Ishikawa (cell line): ENCODE results near the gene KRTAP9-6.

Source experiments
- CEBPB ChIP-seq: IDR thresholded peaks from 2 replicates; pipeline ENCODE4 v1.6.1; 2012
- CREB1 ChIP-seq: IDR thresholded peaks from 2 replicates; pipeline ENCODE4 v1.6.1; 2012; ENCODE audit warnings: low read depth
- EGR1 ChIP-seq: IDR thresholded peaks from 2 replicates; pipeline ENCODE4 v1.6.1; 2012
- EP300 ChIP-seq: IDR thresholded peaks from 2 replicates; pipeline ENCODE4 v1.6.1; 2012; ENCODE audit warnings: borderline replicate concordance
- MAX ChIP-seq: IDR thresholded peaks from 2 replicates; pipeline ENCODE4 v1.6.1; 2012
- NFIC ChIP-seq: IDR thresholded peaks from 2 replicates; pipeline ENCODE4 v1.6.1; 2012
- RAD21 ChIP-seq: IDR thresholded peaks from 2 replicates; pipeline ENCODE4 v1.6.1; 2012; ENCODE audit warnings: low read depth
- TAF1 ChIP-seq: IDR thresholded peaks from 2 replicates; pipeline ENCODE4 v1.6.1; 2012; ENCODE audit warnings: low read depth, mild to moderate bottlenecking
- TCF12 ChIP-seq: IDR thresholded peaks from 2 replicates; pipeline ENCODE4 v1.6.1; 2012; ENCODE audit warnings: low read depth
- TEAD4 ChIP-seq: IDR thresholded peaks from 2 replicates; pipeline ENCODE4 v1.6.1; 2012
- USF1 ChIP-seq: IDR thresholded peaks from 2 replicates; pipeline ENCODE4 v1.6.1; 2012
- YY1 ChIP-seq: IDR thresholded peaks from 2 replicates; pipeline ENCODE4 v1.6.1; 2012; ENCODE audit warnings: low read depth
- ZBTB7A ChIP-seq: IDR thresholded peaks from 2 replicates; pipeline ENCODE4 v1.6.1; 2012; ENCODE audit warnings: low read depth
- TF ChIP-seq, protein P1 (sequence below): IDR thresholded peaks from 2 replicates; pipeline ENCODE4 v1.6.1; 2012; ENCODE audit warnings: low read depth, mild to moderate bottlenecking

DNA sequence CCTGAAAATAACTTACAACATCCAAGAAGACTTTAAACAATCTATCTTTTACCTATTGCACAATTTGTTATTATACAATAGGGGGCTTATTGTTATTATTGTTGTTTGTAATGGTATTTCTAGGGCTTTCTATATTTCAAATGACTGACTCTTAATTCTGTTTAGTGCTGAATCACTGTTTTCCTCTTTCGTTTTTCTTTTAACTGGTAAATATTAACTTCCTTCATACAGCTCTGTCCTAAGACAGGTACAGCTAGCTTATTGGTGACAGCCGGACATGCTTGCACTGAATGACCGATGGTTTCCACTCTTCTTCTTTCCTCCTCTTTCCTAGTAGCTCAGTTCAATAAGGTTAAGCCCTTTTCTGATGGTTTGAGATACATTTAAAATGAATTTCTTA, 21.9 kb downstream of the KRTAP9-6 start:
- no peak for TF ChIP-seq TAF1
- no peak for TF ChIP-seq ZBTB7A
- TF ChIP-seq CREB1: no peak
- TF ChIP-seq EP300: no peak
- TF ChIP-seq TEAD4: no peak
- TF ChIP-seq YY1: no peak
- TF ChIP-seq NFIC: no peak
- no peak for TF ChIP-seq TCF12
- no peak for TF ChIP-seq CEBPB
- no peak for TF ChIP-seq USF1
- TF ChIP-seq, protein P1, sequence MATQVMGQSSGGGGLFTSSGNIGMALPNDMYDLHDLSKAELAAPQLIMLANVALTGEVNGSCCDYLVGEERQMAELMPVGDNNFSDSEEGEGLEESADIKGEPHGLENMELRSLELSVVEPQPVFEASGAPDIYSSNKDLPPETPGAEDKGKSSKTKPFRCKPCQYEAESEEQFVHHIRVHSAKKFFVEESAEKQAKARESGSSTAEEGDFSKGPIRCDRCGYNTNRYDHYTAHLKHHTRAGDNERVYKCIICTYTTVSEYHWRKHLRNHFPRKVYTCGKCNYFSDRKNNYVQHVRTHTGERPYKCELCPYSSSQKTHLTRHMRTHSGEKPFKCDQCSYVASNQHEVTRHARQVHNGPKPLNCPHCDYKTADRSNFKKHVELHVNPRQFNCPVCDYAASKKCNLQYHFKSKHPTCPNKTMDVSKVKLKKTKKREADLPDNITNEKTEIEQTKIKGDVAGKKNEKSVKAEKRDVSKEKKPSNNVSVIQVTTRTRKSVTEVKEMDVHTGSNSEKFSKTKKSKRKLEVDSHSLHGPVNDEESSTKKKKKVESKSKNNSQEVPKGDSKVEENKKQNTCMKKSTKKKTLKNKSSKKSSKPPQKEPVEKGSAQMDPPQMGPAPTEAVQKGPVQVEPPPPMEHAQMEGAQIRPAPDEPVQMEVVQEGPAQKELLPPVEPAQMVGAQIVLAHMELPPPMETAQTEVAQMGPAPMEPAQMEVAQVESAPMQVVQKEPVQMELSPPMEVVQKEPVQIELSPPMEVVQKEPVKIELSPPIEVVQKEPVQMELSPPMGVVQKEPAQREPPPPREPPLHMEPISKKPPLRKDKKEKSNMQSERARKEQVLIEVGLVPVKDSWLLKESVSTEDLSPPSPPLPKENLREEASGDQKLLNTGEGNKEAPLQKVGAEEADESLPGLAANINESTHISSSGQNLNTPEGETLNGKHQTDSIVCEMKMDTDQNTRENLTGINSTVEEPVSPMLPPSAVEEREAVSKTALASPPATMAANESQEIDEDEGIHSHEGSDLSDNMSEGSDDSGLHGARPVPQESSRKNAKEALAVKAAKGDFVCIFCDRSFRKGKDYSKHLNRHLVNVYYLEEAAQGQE: no peak
- no peak for TF ChIP-seq MAX
- no peak for TF ChIP-seq EGR1
- no peak for TF ChIP-seq RAD21
